H1 (cell line): Measurements from ENCODE around the gene PNMA1. TPM values are rescaled to one million over a fixed set of nuclear protein-coding genes. Genes with fewer than 3 reads are reported as not detected.

ENCODE experiments used
- RAD21 ChIP-seq, 2 experiments: IDR thresholded peaks in 1 of 2; conservative IDR thresholded peaks in 1 of 2; 2 replicates each; pipeline ENCODE4 v1.6.1; 2011; ENCODE audit warnings: low read depth in 2 of 2, low read length in 2 of 2, improper control_type of control experiment in 1 of 2, inconsistent platforms in 1 of 2, mild to moderate bottlenecking in 1 of 2, moderate library complexity in 1 of 2
- RFX5 ChIP-seq: IDR thresholded peaks from 2 replicates; pipeline ENCODE4 v1.6.1; 2011; ENCODE audit warnings: low read depth, low read length, improper control_type of control experiment, borderline replicate concordance
- TAF1 ChIP-seq: IDR thresholded peaks from 2 replicates; pipeline ENCODE4 v1.6.1; 2011; ENCODE audit warnings: mild to moderate bottlenecking, low read depth, low read length
- TAF7 ChIP-seq: optimal IDR thresholded peaks from 2 replicates; pipeline ENCODE3; 2011; ENCODE audit warnings: low read depth, mild to moderate bottlenecking, inconsistent platforms, low read length, moderate library complexity, borderline replicate concordance
- polyA plus RNA-seq, 7 experiments: library from polyadenylated mRNA; depleted of rRNA in 3 of 7; stranded (reverse) in 5 of 7; unstranded in 2 of 7; fragments of >200 nt in 5 of 7; fragments of 200-250 nt in 2 of 7; gene quantifications; 1 replicate in 5 of 7; 2 replicates in 1 of 7; 4 replicates in 1 of 7; pipeline versions ENCODE4 v1.2.1 to v1.2.3, GENCODE V29; 2011 to 2013; ENCODE audit warnings: missing spikeins in 2 of 7, mixed read lengths in 2 of 7
- total RNA-seq: library from RNA; stranded (reverse); fragmentation: NEBNext Ultra II Directional; extraction: Animal tissue kit (Norgen Biotek cat#: 25700); gene quantifications from 2 replicates; pipeline ENCODE4 v1.2.1, GENCODE V29; 2021
- TF ChIP-seq, protein P1 (sequence below): IDR thresholded peaks from 2 replicates; pipeline ENCODE4 v1.6.1; 2012; ENCODE audit warnings: inconsistent platforms
- TF ChIP-seq, protein P2 (sequence below): IDR thresholded peaks from 2 replicates; pipeline ENCODE4 v1.6.1; 2012; ENCODE audit warnings: inconsistent platforms

The PNMA1 gene
- total and polyA plus RNA-seq, 2 of the 8 experiments (the other 6 are each of a cell fraction or from before 2014, with no cell fraction given), result 15.8 to 52.7 TPM

- TF ChIP-seq, protein P1, sequence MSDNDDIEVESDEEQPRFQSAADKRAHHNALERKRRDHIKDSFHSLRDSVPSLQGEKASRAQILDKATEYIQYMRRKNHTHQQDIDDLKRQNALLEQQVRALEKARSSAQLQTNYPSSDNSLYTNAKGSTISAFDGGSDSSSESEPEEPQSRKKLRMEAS, result no peak
- TF ChIP-seq, protein P2, sequence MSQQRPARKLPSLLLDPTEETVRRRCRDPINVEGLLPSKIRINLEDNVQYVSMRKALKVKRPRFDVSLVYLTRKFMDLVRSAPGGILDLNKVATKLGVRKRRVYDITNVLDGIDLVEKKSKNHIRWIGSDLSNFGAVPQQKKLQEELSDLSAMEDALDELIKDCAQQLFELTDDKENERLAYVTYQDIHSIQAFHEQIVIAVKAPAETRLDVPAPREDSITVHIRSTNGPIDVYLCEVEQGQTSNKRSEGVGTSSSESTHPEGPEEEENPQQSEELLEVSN, result no peak
- no peak for TF ChIP-seq TAF1
- peak; percentile 57 to 68 for TF ChIP-seq RAD21 (IDR thresholded peaks at IDR 0.05 in 1 of 2, conservative IDR thresholded peaks at IDR 0.05 in 1 of 2; ENCODE audit: low read depth in 2 of 2, low read length in 2 of 2)
- TF ChIP-seq TAF7, result no peak
- TF ChIP-seq RFX5, result no peak
Measured at GRCh38 chr14:73746520-73747378, 32.6 kb upstream of the PNMA1 start (continued).
